ENCODE measurements around the gene ZNF600.
"Not testable (repeated sequence)": the region's sequence is repeated elsewhere in the genome, so short reads cannot be mapped to it uniquely, and the experiment has no call there.

DNA sequence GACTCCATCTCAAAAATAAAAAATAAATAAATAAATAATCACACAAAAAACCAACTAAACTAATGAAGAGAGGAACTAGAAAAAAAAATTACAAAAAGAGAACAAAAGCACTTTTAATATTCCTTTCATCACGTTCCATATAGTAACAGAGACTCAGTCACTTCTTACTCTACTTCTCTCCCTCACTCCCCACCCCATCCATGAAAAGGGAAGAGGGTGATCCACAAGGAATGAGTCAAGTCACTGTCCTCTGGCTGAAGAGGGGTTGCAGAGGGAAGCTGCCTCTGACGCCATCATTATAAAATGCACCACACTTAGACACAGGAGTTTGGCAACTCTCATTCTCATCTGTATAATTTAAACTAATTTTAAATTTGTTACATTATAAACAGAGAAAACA lies 3.7 kb downstream of the ZNF600 start:
- TF ChIP-seq, protein P1, sequence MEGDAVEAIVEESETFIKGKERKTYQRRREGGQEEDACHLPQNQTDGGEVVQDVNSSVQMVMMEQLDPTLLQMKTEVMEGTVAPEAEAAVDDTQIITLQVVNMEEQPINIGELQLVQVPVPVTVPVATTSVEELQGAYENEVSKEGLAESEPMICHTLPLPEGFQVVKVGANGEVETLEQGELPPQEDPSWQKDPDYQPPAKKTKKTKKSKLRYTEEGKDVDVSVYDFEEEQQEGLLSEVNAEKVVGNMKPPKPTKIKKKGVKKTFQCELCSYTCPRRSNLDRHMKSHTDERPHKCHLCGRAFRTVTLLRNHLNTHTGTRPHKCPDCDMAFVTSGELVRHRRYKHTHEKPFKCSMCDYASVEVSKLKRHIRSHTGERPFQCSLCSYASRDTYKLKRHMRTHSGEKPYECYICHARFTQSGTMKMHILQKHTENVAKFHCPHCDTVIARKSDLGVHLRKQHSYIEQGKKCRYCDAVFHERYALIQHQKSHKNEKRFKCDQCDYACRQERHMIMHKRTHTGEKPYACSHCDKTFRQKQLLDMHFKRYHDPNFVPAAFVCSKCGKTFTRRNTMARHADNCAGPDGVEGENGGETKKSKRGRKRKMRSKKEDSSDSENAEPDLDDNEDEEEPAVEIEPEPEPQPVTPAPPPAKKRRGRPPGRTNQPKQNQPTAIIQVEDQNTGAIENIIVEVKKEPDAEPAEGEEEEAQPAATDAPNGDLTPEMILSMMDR (IDR thresholded peaks at IDR 0.05; ENCODE audit: poor library complexity): not testable (repeated sequence)
- not testable (repeated sequence) for TF ChIP-seq EZH2 (IDR thresholded peaks at IDR 0.05; ENCODE audit: borderline replicate concordance); EZH2phosphoT487 (IDR thresholded peaks at IDR 0.05; ENCODE audit: low read depth, severe bottlenecking, unreplicated experiment)
